Loucy (cell line): ENCODE data around the gene ZNF865.

Source experiments
- EZH2phosphoT487 ChIP-seq: fragments of 200-600 bp; IDR thresholded peaks from 2 replicates; pipeline ENCODE4 v1.6.1; 2018; ENCODE audit warnings: antibody characterized with exemption, mild to moderate bottlenecking, moderate library complexity, borderline replicate concordance
- TF ChIP-seq, protein P1 (sequence below): fragments of 200-600 bp; sonication (generic); conservative IDR thresholded peaks from 2 replicates; pipeline ENCODE4 v1.5.1; 2014; ENCODE audit warnings: mild to moderate bottlenecking, antibody characterized with exemption, low read length

DNA sequence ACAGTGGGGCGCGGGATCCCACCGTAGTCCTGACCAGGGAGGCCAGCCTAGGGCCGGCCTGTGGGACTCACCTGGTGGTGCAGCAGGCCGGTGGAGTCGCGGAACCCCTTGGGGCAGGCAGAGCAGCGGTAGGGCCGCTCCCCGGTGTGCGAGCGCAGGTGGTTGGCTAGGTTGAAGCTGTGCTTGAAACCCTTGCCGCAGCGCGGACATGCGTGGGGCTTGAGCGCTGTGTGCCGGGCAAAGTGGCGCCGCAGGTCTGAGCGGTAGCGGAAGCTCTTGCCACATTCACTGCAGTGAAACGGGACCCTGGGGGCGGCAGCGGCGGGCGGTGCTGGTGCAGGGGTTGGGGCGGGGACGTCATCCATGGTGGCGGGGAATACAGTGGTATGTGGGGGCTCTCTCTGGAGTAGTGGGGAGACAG lies 7.9 kb upstream of the ZNF865 start:
- TF ChIP-seq, protein P1, sequence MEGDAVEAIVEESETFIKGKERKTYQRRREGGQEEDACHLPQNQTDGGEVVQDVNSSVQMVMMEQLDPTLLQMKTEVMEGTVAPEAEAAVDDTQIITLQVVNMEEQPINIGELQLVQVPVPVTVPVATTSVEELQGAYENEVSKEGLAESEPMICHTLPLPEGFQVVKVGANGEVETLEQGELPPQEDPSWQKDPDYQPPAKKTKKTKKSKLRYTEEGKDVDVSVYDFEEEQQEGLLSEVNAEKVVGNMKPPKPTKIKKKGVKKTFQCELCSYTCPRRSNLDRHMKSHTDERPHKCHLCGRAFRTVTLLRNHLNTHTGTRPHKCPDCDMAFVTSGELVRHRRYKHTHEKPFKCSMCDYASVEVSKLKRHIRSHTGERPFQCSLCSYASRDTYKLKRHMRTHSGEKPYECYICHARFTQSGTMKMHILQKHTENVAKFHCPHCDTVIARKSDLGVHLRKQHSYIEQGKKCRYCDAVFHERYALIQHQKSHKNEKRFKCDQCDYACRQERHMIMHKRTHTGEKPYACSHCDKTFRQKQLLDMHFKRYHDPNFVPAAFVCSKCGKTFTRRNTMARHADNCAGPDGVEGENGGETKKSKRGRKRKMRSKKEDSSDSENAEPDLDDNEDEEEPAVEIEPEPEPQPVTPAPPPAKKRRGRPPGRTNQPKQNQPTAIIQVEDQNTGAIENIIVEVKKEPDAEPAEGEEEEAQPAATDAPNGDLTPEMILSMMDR, result no peak
- no peak for TF ChIP-seq EZH2phosphoT487
